Measurements from ENCODE around the gene DESI1. TPM values are rescaled to one million over a fixed set of nuclear protein-coding genes. Genes with fewer than 3 reads are reported as not detected.

The DESI1 gene
- total RNA-seq, 1 experiment from 2014 or later: 30.2 TPM

DNA sequence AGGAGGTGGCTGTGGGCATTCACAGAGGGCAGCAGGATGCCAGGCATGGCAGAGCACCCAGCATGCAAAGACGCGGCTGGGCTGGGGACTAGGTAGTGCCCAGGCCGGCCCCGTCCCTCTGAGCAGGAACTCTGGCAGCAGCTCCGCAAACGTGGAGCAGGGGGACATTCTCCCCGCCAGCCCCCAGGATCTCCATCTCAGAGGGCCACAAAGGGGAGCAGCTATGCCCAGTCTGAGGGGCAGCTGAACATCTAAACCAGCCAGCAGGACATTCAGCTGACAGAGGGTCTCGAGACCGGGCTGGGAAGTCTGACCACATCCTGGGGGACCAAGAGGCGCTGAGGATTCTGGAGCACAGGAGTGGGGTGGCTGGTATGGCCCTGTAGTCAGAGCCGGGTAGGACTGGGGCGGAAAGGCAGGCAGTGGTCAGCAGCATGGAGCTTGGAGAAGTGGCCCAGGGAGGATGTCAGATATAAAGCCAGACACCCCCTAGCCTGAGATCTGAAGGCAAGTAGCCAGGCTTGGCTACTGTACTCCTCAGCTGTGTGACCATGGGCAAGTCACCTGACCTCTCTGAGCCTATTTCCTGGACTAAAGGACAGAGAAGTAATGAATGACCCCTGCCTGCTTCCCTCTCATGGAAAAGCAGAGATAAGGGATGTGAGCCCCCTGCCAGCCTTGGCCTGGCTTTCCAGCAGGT is 41.4 kb downstream of the DESI1 start:
- Histone ChIP-seq H3K23ac (ENCODE audit: insufficient read length, low read depth, low read length) (no peak overlapping the region), H2BK12ac (ENCODE audit: insufficient read length, low read depth, low read length) (no peak overlapping the region), H4K91ac (ENCODE audit: insufficient read length, low read depth, low read length) (no peak overlapping the region), H3K4me2 (ENCODE audit: insufficient read depth, insufficient read length, low read length) (no peak overlapping the region), H2BK20ac (ENCODE audit: low read depth, low read length, poor library complexity, severe bottlenecking) (no peak overlapping the region), H3K27ac (ENCODE audit: insufficient read length, low read depth, low read length) (no peak overlapping the region), H3T11ph (ENCODE audit: low read length) (no peak overlapping the region), H3K4me1 (ENCODE audit: insufficient read depth, low read length) (0 out of 2 replicates have a peak, but pooled peaks cover 2% of the 10 kb centered on the region), H3K23me2 (ENCODE audit: insufficient read length, low read depth, low read length, poor library complexity, severe bottlenecking) (no peaks in the 10 kb centered on the region), H2BK15ac (ENCODE audit: low read depth, low read length) (no peak overlapping the region), H4K20me1 (ENCODE audit: control insufficient read depth, insufficient read depth, insufficient read length) (no peaks in the 10 kb centered on the region), H3K18ac (ENCODE audit: insufficient read length, low read depth, low read length) (no peak overlapping the region), H3K27me3 (ENCODE audit: insufficient read depth, low read length) (no peaks in the 10 kb centered on the region), H4K5ac (ENCODE audit: insufficient read length, low read depth, low read length) (no peak overlapping the region), H3K79me2 (ENCODE audit: insufficient read depth, low read length) (no peaks in the 10 kb centered on the region), H2BK5ac (ENCODE audit: insufficient read length, low read length) (no peak overlapping the region), H3K9me3 (ENCODE audit: control insufficient read depth, low read depth, low read length) (no peaks in the 10 kb centered on the region), H3K79me1 (ENCODE audit: insufficient read depth, low read depth, low read length, poor library complexity, severe bottlenecking) (no peaks in the 10 kb centered on the region), H2BK120ac (ENCODE audit: low read depth, low read length, poor library complexity, severe bottlenecking) (no peak overlapping the region), H2AK5ac (ENCODE audit: insufficient read length, low read length) (no peak overlapping the region), H3K9ac (ENCODE audit: extremely low read depth, insufficient read length, low read length) (no peak overlapping the region), H2AFZ (ENCODE audit: low read length) (no peak overlapping the region), H3K4ac (ENCODE audit: low read depth, low read length) (no peak overlapping the region), H3K14ac (ENCODE audit: insufficient read depth, low read length) (no peak overlapping the region), H3K56ac (ENCODE audit: insufficient read length, low read depth, low read length) (no peak overlapping the region), H4K8ac (replicated peaks; ENCODE audit: insufficient read length, low read depth, low read length) (no peak overlapping the region)
- no peaks in the 10 kb centered on the region for H3K9me3 Mint-ChIP-seq
- no peak for TF ChIP-seq CTCF (conservative IDR thresholded peaks at IDR 0.05)
- no peak overlapping the region for H3K4me3 Mint-ChIP-seq
- no peak overlapping the region; a peak in 1 of 7 replicates for H3K27ac Mint-ChIP-seq
- WGBS (ENCODE audit: extremely low coverage, insufficient read length, low lambda C conversion rate): no CpG with 5 or more reads among the region's 12 CpGs
- H3K4me1 Mint-ChIP-seq: peaks cover 0 to 8% of the 10 kb centered on the region in 2 experiments; a peak in 2 of 4 replicates
- peaks cover 2% of the 10 kb centered on the region; the same call in 1 of the 2 replicates for H3K27me3 Mint-ChIP-seq (ENCODE audit: low read depth)
- no peak for DNase-seq
- peaks cover 4 to 23% (median 4%) of the 10 kb centered on the region in 3 experiments; a peak in 5 of 7 replicates for H3K36me3 Mint-ChIP-seq (ENCODE audit: insufficient read depth in 1 of 3, low read depth in 3 of 3)

Measured in H9 (cell line).